SK-N-SH (cell line): ENCODE measurements around the gene DYNLT1.

ENCODE experiments used
- CHD2 ChIP-seq: fragments of 150-350 bp; IDR thresholded peaks from 2 replicates; pipeline ENCODE4 v1.6.1; 2018; ENCODE audit warnings: low read length; ENCODE audit not compliant: partially characterized antibody
- EP300 ChIP-seq, 2 experiments: IDR thresholded peaks; 2 replicates each; pipeline versions ENCODE4 v1.4.0 to v1.6.1; 2012; ENCODE audit warnings: borderline replicate concordance in 1 of 2, low read depth in 1 of 2, low read length in 1 of 2
- EZH2phosphoT487 ChIP-seq: fragments of 200-600 bp; sonication (generic); IDR thresholded peaks from 2 replicates; pipeline ENCODE4 v1.6.1; 2017; ENCODE audit warnings: low read depth, mixed run types, mild to moderate bottlenecking, antibody characterized with exemption, moderate library complexity, borderline replicate concordance
- NRF1 ChIP-seq: IDR thresholded peaks from 2 replicates; pipeline ENCODE4 v1.6.1; 2012; ENCODE audit warnings: low read depth, mild to moderate bottlenecking, low read length
- POLR2AphosphoS5 ChIP-seq: IDR thresholded peaks from 2 replicates; pipeline ENCODE4 v1.6.1; 2012; ENCODE audit warnings: low read depth, low read length
- REST ChIP-seq: IDR thresholded peaks from 2 replicates; pipeline ENCODE4 v1.6.1; 2012; ENCODE audit warnings: mild to moderate bottlenecking, low read depth, low read length, moderate library complexity
- SMC3 ChIP-seq: IDR thresholded peaks from 2 replicates; pipeline ENCODE4 v1.6.1; 2012; ENCODE audit warnings: low read depth, low read length, improper control_type of control experiment
- TAF1 ChIP-seq: IDR thresholded peaks from 2 replicates; pipeline ENCODE4 v1.6.1; 2012; ENCODE audit warnings: low read depth, mild to moderate bottlenecking, low read length, moderate library complexity, borderline replicate concordance
- TEAD4 ChIP-seq: IDR thresholded peaks from 2 replicates; pipeline ENCODE4 v1.4.0; 2012; ENCODE audit warnings: mild to moderate bottlenecking, borderline replicate concordance; ENCODE audit not compliant: insufficient read depth
- YY1 ChIP-seq: IDR thresholded peaks from 2 replicates; pipeline ENCODE4 v1.4.0; 2012; ENCODE audit warnings: low read depth, mild to moderate bottlenecking
- TF ChIP-seq, protein P1 (sequence below): fragments of 200-600 bp; sonication (generic); IDR thresholded peaks from 2 replicates; pipeline ENCODE4 v1.6.1; 2017; ENCODE audit warnings: antibody characterized with exemption, mild to moderate bottlenecking, moderate library complexity

- TF ChIP-seq, protein P1, sequence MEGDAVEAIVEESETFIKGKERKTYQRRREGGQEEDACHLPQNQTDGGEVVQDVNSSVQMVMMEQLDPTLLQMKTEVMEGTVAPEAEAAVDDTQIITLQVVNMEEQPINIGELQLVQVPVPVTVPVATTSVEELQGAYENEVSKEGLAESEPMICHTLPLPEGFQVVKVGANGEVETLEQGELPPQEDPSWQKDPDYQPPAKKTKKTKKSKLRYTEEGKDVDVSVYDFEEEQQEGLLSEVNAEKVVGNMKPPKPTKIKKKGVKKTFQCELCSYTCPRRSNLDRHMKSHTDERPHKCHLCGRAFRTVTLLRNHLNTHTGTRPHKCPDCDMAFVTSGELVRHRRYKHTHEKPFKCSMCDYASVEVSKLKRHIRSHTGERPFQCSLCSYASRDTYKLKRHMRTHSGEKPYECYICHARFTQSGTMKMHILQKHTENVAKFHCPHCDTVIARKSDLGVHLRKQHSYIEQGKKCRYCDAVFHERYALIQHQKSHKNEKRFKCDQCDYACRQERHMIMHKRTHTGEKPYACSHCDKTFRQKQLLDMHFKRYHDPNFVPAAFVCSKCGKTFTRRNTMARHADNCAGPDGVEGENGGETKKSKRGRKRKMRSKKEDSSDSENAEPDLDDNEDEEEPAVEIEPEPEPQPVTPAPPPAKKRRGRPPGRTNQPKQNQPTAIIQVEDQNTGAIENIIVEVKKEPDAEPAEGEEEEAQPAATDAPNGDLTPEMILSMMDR: no peak
- no peak; the same call in 1 of the 2 replicates for TF ChIP-seq TEAD4
- TF ChIP-seq NRF1: no peak
- no peak for TF ChIP-seq SMC3
- TF ChIP-seq POLR2AphosphoS5: no peak
- TF ChIP-seq EZH2phosphoT487: no peak
- TF ChIP-seq REST: no peak
- no peak for TF ChIP-seq TAF1
- no peak for TF ChIP-seq CHD2
- TF ChIP-seq EP300 (IDR thresholded peaks at IDR 0.05; ENCODE audit: borderline replicate concordance in 1 of 2, low read depth in 1 of 2, low read length in 1 of 2): no peak
- TF ChIP-seq YY1: no peak
Measured at GRCh38 chr6:158654960-158655489, 10.5 kb upstream of the DYNLT1 start.
